Measurements from ENCODE around the gene GNAS-AS1.
"Not testable (repeated sequence)": the region's sequence is repeated elsewhere in the genome, so short reads cannot be mapped to it uniquely, and the experiment has no call there.

Gene GNAS-AS1

GRCh38 chr20:58836616-58837204 is 14.0 kb downstream of the GNAS-AS1 start:
- no peak for DNase-seq (ENCODE audit: low read depth, low spot score)

GRCh38 chr20:58835231-58835630 is 15.5 kb downstream of the GNAS-AS1 start:
- no peak for DNase-seq (ENCODE audit: low read depth, low spot score)

GRCh38 chr20:58833921-58834320 is 16.8 kb downstream of the GNAS-AS1 start:
- DNase-seq (ENCODE audit: low read depth, low spot score): no peak

- no peak for DNase-seq (ENCODE audit: low read depth, low spot score)
These were observed 18.2 kb downstream of the GNAS-AS1 start for GRCh38 chr20:58832457-58832856.

GRCh38 chr20:58829531-58829941 is 21.2 kb downstream of the GNAS-AS1 start:
- no peak for DNase-seq (ENCODE audit: low read depth, low spot score)

GRCh38 chr20:58828804-58829203 is 21.9 kb downstream of the GNAS-AS1 start:
- not testable (repeated sequence) for DNase-seq (ENCODE audit: low read depth, low spot score)

GRCh38 chr20:58828136-58828535 is 22.6 kb downstream of the GNAS-AS1 start:
- DNase-seq (ENCODE audit: low read depth, low spot score): no peak

- no peak for DNase-seq (ENCODE audit: low read depth, low spot score)
These were observed 24.4 kb downstream of the GNAS-AS1 start for GRCh38 chr20:58826271-58826670.

- no peak for DNase-seq (ENCODE audit: low read depth, low spot score)
These were observed 25.3 kb downstream of the GNAS-AS1 start for GRCh38 chr20:58825450-58825849.

GRCh38 chr20:58824843-58825242 is 25.9 kb downstream of the GNAS-AS1 start:
- no peak for DNase-seq (ENCODE audit: low read depth, low spot score)

- DNase-seq (ENCODE audit: low read depth, low spot score): no peak
These were observed 27.7 kb downstream of the GNAS-AS1 start for GRCh38 chr20:58822748-58823730.

- no peak for DNase-seq (ENCODE audit: low read depth, low spot score)
These were observed 28.6 kb downstream of the GNAS-AS1 start for GRCh38 chr20:58822149-58822548.

GRCh38 chr20:58820515-58820914 is 30.2 kb downstream of the GNAS-AS1 start:
- DNase-seq (ENCODE audit: low read depth, low spot score): not testable (repeated sequence)

GRCh38 chr20:58819921-58820320 is 30.8 kb downstream of the GNAS-AS1 start:
- no peak for DNase-seq (ENCODE audit: low read depth, low spot score)

GRCh38 chr20:58818586-58819285 is 32.0 kb downstream of the GNAS-AS1 start:
- DNase-seq (ENCODE audit: low read depth, low spot score): no peak

GRCh38 chr20:58817748-58818147 is 33.0 kb downstream of the GNAS-AS1 start:
- no peak for DNase-seq (ENCODE audit: low read depth, low spot score)

- no peak for DNase-seq (ENCODE audit: low read depth, low spot score)
These were observed 33.6 kb downstream of the GNAS-AS1 start for GRCh38 chr20:58816957-58817651.

GRCh38 chr20:58816051-58816450 is 34.7 kb downstream of the GNAS-AS1 start:
- DNase-seq (ENCODE audit: low read depth, low spot score): no peak

- no peak for DNase-seq (ENCODE audit: low read depth, low spot score)
These were observed 35.3 kb downstream of the GNAS-AS1 start for GRCh38 chr20:58815448-58815847.

GRCh38 chr20:58813369-58813768 is 37.3 kb downstream of the GNAS-AS1 start:
- no peak for DNase-seq (ENCODE audit: low read depth, low spot score)

GRCh38 chr20:58811334-58811733 is 39.4 kb downstream of the GNAS-AS1 start:
- DNase-seq (ENCODE audit: low read depth, low spot score): no peak

- DNase-seq (ENCODE audit: low read depth, low spot score): no peak
These were observed 39.8 kb downstream of the GNAS-AS1 start for GRCh38 chr20:58810879-58811250.
